Endothelial cell of umbilical vein (primary cell): ENCODE data around the gene SPON2.

Experiments used
- POLR2A ChIP-seq: IDR thresholded peaks from 2 replicates; pipeline ENCODE4 v1.6.1; 2012; ENCODE audit warnings: low read depth, mild to moderate bottlenecking, control low read depth, low read length
- TF ChIP-seq, protein P1 (sequence below), 2 donors: IDR thresholded peaks; 1 replicate in 1 of 2; 2 replicates in 1 of 2; pipeline ENCODE4 v1.5.1; 2011; ENCODE audit warnings: low read length in 2 of 2, mild to moderate bottlenecking in 2 of 2, moderate library complexity in 2 of 2, control low read depth in 1 of 2, inconsistent platforms in 1 of 2, low read depth in 1 of 2; ENCODE audit not compliant: insufficient read depth in 1 of 2; ENCODE audit errors: extremely low read depth in 1 of 2

DNA sequence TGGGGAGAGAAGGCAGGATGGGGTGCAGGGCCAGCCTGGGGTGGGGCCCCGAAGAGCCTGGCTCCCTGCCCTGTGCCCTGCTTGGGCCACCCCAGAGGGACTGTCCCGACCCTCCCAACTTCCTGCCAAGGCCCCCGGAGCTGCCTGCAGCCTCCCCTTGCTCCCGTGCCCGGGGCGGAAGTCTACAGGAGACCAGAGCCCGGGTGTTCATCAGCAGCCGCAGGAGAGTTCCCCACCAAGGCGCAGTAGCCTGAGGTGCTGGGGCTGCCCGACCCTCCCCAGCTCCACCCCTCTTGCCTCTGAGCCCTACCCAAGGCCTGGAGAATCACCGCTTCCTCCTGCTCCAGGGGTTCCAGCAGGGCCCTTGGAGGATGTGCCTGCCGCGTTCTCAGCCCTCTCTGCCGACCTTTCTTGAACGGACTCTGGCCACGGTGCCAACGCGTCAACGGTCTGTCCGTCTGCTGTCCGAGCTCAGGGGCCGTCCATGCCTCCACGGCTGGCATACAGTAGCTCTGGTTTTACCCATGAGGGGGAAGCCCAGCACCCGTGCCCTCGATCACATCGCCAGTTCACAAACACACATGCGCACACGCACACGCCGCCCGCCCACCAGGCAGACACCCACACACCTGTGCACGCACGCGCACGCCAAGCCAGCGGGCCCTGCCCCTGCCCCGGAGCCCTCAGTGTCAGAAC is 36.0 kb upstream of the SPON2 start:
- TF ChIP-seq, protein P1, sequence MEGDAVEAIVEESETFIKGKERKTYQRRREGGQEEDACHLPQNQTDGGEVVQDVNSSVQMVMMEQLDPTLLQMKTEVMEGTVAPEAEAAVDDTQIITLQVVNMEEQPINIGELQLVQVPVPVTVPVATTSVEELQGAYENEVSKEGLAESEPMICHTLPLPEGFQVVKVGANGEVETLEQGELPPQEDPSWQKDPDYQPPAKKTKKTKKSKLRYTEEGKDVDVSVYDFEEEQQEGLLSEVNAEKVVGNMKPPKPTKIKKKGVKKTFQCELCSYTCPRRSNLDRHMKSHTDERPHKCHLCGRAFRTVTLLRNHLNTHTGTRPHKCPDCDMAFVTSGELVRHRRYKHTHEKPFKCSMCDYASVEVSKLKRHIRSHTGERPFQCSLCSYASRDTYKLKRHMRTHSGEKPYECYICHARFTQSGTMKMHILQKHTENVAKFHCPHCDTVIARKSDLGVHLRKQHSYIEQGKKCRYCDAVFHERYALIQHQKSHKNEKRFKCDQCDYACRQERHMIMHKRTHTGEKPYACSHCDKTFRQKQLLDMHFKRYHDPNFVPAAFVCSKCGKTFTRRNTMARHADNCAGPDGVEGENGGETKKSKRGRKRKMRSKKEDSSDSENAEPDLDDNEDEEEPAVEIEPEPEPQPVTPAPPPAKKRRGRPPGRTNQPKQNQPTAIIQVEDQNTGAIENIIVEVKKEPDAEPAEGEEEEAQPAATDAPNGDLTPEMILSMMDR (IDR thresholded peaks at IDR 0.05; ENCODE audit: extremely low read depth in 1 of 2, insufficient read depth in 1 of 2, low read depth in 1 of 2, low read length in 2 of 2) = no peak
- TF ChIP-seq POLR2A = no peak
